ENCODE results near the gene LAX1. TPM values are rescaled to one million over a fixed set of nuclear protein-coding genes. Genes with fewer than 3 reads are reported as not detected.
"Not testable (repeated sequence)": the region's sequence is repeated elsewhere in the genome, so short reads cannot be mapped to it uniquely, and the experiment has no call there.

LAX1 gene
- total and polyA plus RNA-seq, 4 donors, result 0.26 to 2.4 (median 0.79) TPM

GRCh38 chr1:203756036-203756435, 8.9 kb upstream of the LAX1 start:
- no peaks in the 10 kb centered on the region for H3K4me1 ChIP-seq (ENCODE audit: control insufficient read depth in 5 of 5, insufficient read depth in 5 of 5, low read length in 5 of 5)
- TF ChIP-seq, protein P1, sequence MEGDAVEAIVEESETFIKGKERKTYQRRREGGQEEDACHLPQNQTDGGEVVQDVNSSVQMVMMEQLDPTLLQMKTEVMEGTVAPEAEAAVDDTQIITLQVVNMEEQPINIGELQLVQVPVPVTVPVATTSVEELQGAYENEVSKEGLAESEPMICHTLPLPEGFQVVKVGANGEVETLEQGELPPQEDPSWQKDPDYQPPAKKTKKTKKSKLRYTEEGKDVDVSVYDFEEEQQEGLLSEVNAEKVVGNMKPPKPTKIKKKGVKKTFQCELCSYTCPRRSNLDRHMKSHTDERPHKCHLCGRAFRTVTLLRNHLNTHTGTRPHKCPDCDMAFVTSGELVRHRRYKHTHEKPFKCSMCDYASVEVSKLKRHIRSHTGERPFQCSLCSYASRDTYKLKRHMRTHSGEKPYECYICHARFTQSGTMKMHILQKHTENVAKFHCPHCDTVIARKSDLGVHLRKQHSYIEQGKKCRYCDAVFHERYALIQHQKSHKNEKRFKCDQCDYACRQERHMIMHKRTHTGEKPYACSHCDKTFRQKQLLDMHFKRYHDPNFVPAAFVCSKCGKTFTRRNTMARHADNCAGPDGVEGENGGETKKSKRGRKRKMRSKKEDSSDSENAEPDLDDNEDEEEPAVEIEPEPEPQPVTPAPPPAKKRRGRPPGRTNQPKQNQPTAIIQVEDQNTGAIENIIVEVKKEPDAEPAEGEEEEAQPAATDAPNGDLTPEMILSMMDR (IDR thresholded peaks at IDR 0.05; ENCODE audit: control extremely low read depth, extremely low read depth), result no peak
- no peaks in the 10 kb centered on the region for H3K27me3 ChIP-seq (ENCODE audit: control insufficient read depth in 3 of 3, insufficient read depth in 3 of 3, low read length in 2 of 3)
- no peak overlapping the region for H3K27ac ChIP-seq (ENCODE audit: low read depth in 1 of 2, low read length in 1 of 2)
- no peaks in the 10 kb centered on the region for H3K36me3 ChIP-seq (ENCODE audit: control insufficient read depth in 4 of 4, insufficient read depth in 4 of 4, low read length in 4 of 4)
- WGBS, 2 donors, result 85 to 86% methylated on average over 4 of the region's 4 CpGs
- no peak for ATAC-seq (ENCODE audit: insufficient read depth, low FRiP score)
- H3K4me3 ChIP-seq, result no peak overlapping the region
- DNase-seq, result no peak
- no peak overlapping the region for H3K9ac ChIP-seq (ENCODE audit: insufficient read depth in 1 of 2, low read length in 2 of 2)
- no peaks in the 10 kb centered on the region for H3K9me3 ChIP-seq (ENCODE audit: control insufficient read depth in 4 of 4, insufficient read depth in 3 of 4, low read length in 3 of 4)

- not testable (repeated sequence) for H3K4me3 ChIP-seq; H3K36me3 ChIP-seq (ENCODE audit: control insufficient read depth in 4 of 4, insufficient read depth in 4 of 4, low read length in 4 of 4); ATAC-seq (ENCODE audit: insufficient read depth, low FRiP score); DNase-seq; H3K27ac ChIP-seq (ENCODE audit: low read depth in 1 of 2, low read length in 1 of 2); H3K9me3 ChIP-seq (ENCODE audit: control insufficient read depth in 4 of 4, insufficient read depth in 3 of 4, low read length in 3 of 4); H3K9ac ChIP-seq (ENCODE audit: insufficient read depth in 1 of 2, low read length in 2 of 2); H3K4me1 ChIP-seq (ENCODE audit: control insufficient read depth in 5 of 5, insufficient read depth in 5 of 5, low read length in 5 of 5); H3K27me3 ChIP-seq (ENCODE audit: control insufficient read depth in 3 of 3, insufficient read depth in 3 of 3, low read length in 2 of 3)
- 93% methylated on average over 2 of the region's 2 CpGs for WGBS, 2 donors
Observed at GRCh38 chr1:203758749-203759148, 6.2 kb upstream of the LAX1 start.

GRCh38 chr1:203760506-203760905, 4.5 kb upstream of the LAX1 start:
- WGBS, 2 donors, result 95 to 96% methylated on average over 3 of the region's 3 CpGs
- Histone ChIP-seq H3K4me3 (no peak overlapping the region), H3K9ac (ENCODE audit: insufficient read depth in 1 of 2, low read length in 2 of 2) (no peak overlapping the region), H3K36me3 (ENCODE audit: control insufficient read depth in 4 of 4, insufficient read depth in 4 of 4, low read length in 4 of 4) (no peaks in the 10 kb centered on the region), H3K4me1 (ENCODE audit: control insufficient read depth in 5 of 5, insufficient read depth in 5 of 5, low read length in 5 of 5) (peaks cover 0 to 1% (median 0%) of the 10 kb centered on the region in 5 donors), H3K27ac (ENCODE audit: low read depth in 1 of 2, low read length in 1 of 2) (no peak overlapping the region), H3K27me3 (ENCODE audit: control insufficient read depth in 3 of 3, insufficient read depth in 3 of 3, low read length in 2 of 3) (no peaks in the 10 kb centered on the region), H3K9me3 (ENCODE audit: control insufficient read depth in 4 of 4, insufficient read depth in 3 of 4, low read length in 3 of 4) (no peaks in the 10 kb centered on the region)
- DNase-seq (no peak), ATAC-seq (ENCODE audit: insufficient read depth, low FRiP score) (no peak)
- TF ChIP-seq, protein P1 (IDR thresholded peaks at IDR 0.05; ENCODE audit: control extremely low read depth, extremely low read depth), result no peak

GRCh38 chr1:203761958-203762357, 3.0 kb upstream of the LAX1 start:
- H3K27me3 ChIP-seq (ENCODE audit: control insufficient read depth in 3 of 3, insufficient read depth in 3 of 3, low read length in 2 of 3); H3K9ac ChIP-seq (ENCODE audit: insufficient read depth in 1 of 2, low read length in 2 of 2); H3K4me3 ChIP-seq; ATAC-seq (ENCODE audit: insufficient read depth, low FRiP score); H3K27ac ChIP-seq (ENCODE audit: low read depth in 1 of 2, low read length in 1 of 2); H3K36me3 ChIP-seq (ENCODE audit: control insufficient read depth in 4 of 4, insufficient read depth in 4 of 4, low read length in 4 of 4); DNase-seq; H3K9me3 ChIP-seq (ENCODE audit: control insufficient read depth in 4 of 4, insufficient read depth in 3 of 4, low read length in 3 of 4); H3K4me1 ChIP-seq (ENCODE audit: control insufficient read depth in 5 of 5, insufficient read depth in 5 of 5, low read length in 5 of 5): not testable (repeated sequence)
- 91 to 95% methylated on average over 7 of the region's 7 CpGs for WGBS, 2 donors

DNA sequence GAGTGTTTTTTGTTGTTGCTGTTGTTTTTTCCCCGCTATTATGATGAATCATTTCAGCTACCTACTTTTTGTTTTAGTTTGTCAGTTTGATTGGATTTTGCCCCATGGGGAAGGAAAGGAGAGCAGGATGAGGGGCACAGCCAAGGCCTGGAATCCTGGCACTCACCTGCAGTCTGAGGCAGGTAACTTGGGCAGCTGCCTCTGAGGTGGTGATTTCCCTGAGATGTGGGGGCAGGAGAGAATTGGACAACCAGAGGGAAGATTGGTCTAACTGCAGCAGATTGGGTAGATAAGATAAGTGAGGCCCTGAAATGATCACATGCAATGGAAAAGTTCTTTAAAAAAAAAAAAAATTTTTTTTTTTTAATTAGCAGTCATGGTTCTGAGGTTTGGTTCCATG, 1.5 kb upstream of the LAX1 start:
- Histone ChIP-seq H3K4me1 (ENCODE audit: control insufficient read depth in 5 of 5, insufficient read depth in 5 of 5, low read length in 5 of 5) (peaks cover 0 to 1% (median 0%) of the 10 kb centered on the region in 5 donors), H3K9ac (ENCODE audit: insufficient read depth in 1 of 2, low read length in 2 of 2) (no peak overlapping the region), H3K36me3 (ENCODE audit: control insufficient read depth in 4 of 4, insufficient read depth in 4 of 4, low read length in 4 of 4) (no peaks in the 10 kb centered on the region), H3K4me3 (no peak overlapping the region), H3K9me3 (ENCODE audit: control insufficient read depth in 4 of 4, insufficient read depth in 3 of 4, low read length in 3 of 4) (no peaks in the 10 kb centered on the region), H3K27me3 (ENCODE audit: control insufficient read depth in 3 of 3, insufficient read depth in 3 of 3, low read length in 2 of 3) (no peaks in the 10 kb centered on the region), H3K27ac (ENCODE audit: low read depth in 1 of 2, low read length in 1 of 2) (no peak overlapping the region)
- WGBS, 2 donors, result 94 to 100% methylated on average over 1 of the region's 1 CpG
- DNase-seq (no peak), ATAC-seq (ENCODE audit: insufficient read depth, low FRiP score) (no peak)
- TF ChIP-seq, protein P1 (IDR thresholded peaks at IDR 0.05; ENCODE audit: control extremely low read depth, extremely low read depth), result no peak
